GM12878 (cell line): ENCODE data around the gene STK32A. TPM values are rescaled to one million over a fixed set of nuclear protein-coding genes. Genes with fewer than 3 reads are reported as not detected.

ENCODE experiments used
- ATAC-seq: fragments of 200-7000 bp; cut with Tn5 transposase; 3 replicates; pipeline ENCODE4 v1.9.1; 2020; ENCODE audit warnings: mild to moderate bottlenecking, moderate library complexity
- BruUV-seq: library from RNA; stranded (reverse); fragments of 400-500 nt; replicated peaks from 2 replicates; lab custom pipeline; 2021; lab: Mats Ljungman, UMichigan
- CTCF ChIA-PET: fragments of 300-600 bp; sonication (Branson Sonifier 250); formaldehyde crosslinking; extraction: SDS; loops from one replicate; lab custom pipeline; 2021; ENCODE audit warnings: inconsistent platforms; lab: Yijun Ruan, JAX
- POLR2A ChIA-PET: fragments of 350-600 bp; formaldehyde crosslinking; extraction: SDS; loops from one replicate; lab custom pipeline; 2021; ENCODE audit warnings: inconsistent platforms; lab: Charles Lee
- RAD21 ChIA-PET: fragments of 300-600 bp; sonication (Branson Sonifier 250); formaldehyde crosslinking; loops from one replicate; lab custom pipeline; 2023; ENCODE audit warnings: antibody characterized with exemption; ENCODE audit not compliant: unreplicated experiment; lab: Charles Lee
- SMC1A ChIA-PET: fragments of 300-600 bp; sonication (Branson Sonifier 250); formaldehyde crosslinking; loops from one replicate; lab custom pipeline; 2023; ENCODE audit not compliant: unreplicated experiment, uncharacterized antibody; lab: Charles Lee
- DNase-seq: peaks from one replicate; pipeline ENCODE4 v3.0.0-alpha.2; 2011; ENCODE audit warnings: low read depth, low spot score
- FAIRE-seq: peaks from 3 replicates; lab custom pipeline; 2011; peaks lifted over from hg19 to GRCh38; lab: Jason Lieb, UNC
- H2AFZ ChIP-seq: 2 replicates; pipeline ENCODE4 v1.6.0; 2011; ENCODE audit warnings: low read depth, low read length, control low read depth; ENCODE audit not compliant: control insufficient read depth
- H3K27ac ChIP-seq: 2 replicates; pipeline ENCODE4 v1.5.1; 2011; ENCODE audit warnings: control low read depth; ENCODE audit not compliant: control insufficient read depth, insufficient read depth
- H3K27me3 ChIP-seq, 2 experiments: replicated peaks in 1 of 2; 2 replicates each; pipeline versions ENCODE4 v1.6.0 to v1.6.1; 2011; ENCODE audit warnings: low read length in 1 of 2; ENCODE audit not compliant: control insufficient read depth in 2 of 2, insufficient read depth in 2 of 2
- H3K36me3 ChIP-seq, 2 experiments: 2 replicates each; pipeline ENCODE4 v1.5.1; 2011; ENCODE audit warnings: low read length in 1 of 2; ENCODE audit not compliant: control insufficient read depth in 2 of 2, insufficient read depth in 2 of 2
- H3K4me1 ChIP-seq: 2 replicates; pipeline ENCODE4 v1.6.1; 2011; ENCODE audit warnings: mild to moderate bottlenecking, low read length, moderate library complexity, mixed read lengths; ENCODE audit not compliant: control insufficient read depth, insufficient read depth
- H3K4me2 ChIP-seq: 2 replicates; pipeline ENCODE4 v1.6.0; 2011; ENCODE audit warnings: control low read depth; ENCODE audit not compliant: control insufficient read depth, insufficient read depth
- H3K4me3 ChIP-seq: fragments of 200-600 bp; sonication (generic); 2 replicates; pipeline ENCODE4 v1.5.1; 2016
- H3K79me2 ChIP-seq: 2 replicates; pipeline ENCODE4 v1.6.0; 2011; ENCODE audit warnings: low read length; ENCODE audit not compliant: control insufficient read depth, insufficient read depth
- H3K9ac ChIP-seq: 2 replicates; pipeline ENCODE4 v1.8.0; 2011; ENCODE audit warnings: low read length, control low read depth, mixed read lengths; ENCODE audit not compliant: control insufficient read depth, insufficient read depth
- H3K9me3 ChIP-seq: replicated peaks from 3 replicates; pipeline ENCODE4 v1.5.1; 2011; ENCODE audit warnings: mild to moderate bottlenecking, low read length; ENCODE audit not compliant: control insufficient read depth, insufficient read depth
- H4K20me1 ChIP-seq: 2 replicates; pipeline ENCODE4 v1.6.0; 2011; ENCODE audit not compliant: control insufficient read depth, insufficient read depth
- CTCF ChIP-seq, 3 experiments: IDR thresholded peaks in 2 of 3; conservative IDR thresholded peaks in 1 of 3; 2 replicates each; pipeline ENCODE4 v1.5.1; 2011; ENCODE audit warnings: low read depth in 3 of 3, low read length in 3 of 3, mild to moderate bottlenecking in 3 of 3, control low read depth in 2 of 3, moderate library complexity in 2 of 3, inconsistent platforms in 1 of 3, mixed read lengths in 1 of 3; ENCODE audit not compliant: control insufficient read depth in 2 of 3, insufficient read depth in 1 of 3; ENCODE audit errors: extremely low read depth in 1 of 3
- REST ChIP-seq: IDR thresholded peaks from 2 replicates; pipeline ENCODE4 v1.6.1; 2012; ENCODE audit warnings: mild to moderate bottlenecking, low read depth, low read length
- WGBS: methylation state at CpG from one replicate; pipeline ENCODE4 v1.1.6; 2016; ENCODE audit warnings: low lambda C conversion rate; ENCODE audit not compliant: insufficient replicate concordance, insufficient coverage; ENCODE audit errors: missing lambda C conversion rate; 5-methylcytosine and 5-hydroxymethylcytosine counted together
- in situ Hi-C: fragments of 300-500 bp; cut with MboI; formaldehyde crosslinking; loops from 9 replicates; pipeline ENCODE4 v1.14.3; 2018; ENCODE audit warnings: mixed read lengths
- intact Hi-C: fragments of 100-400 bp; cut with micrococcal nuclease; formaldehyde crosslinking; loops from one replicate; pipeline ENCODE4 v1.14.2; 2022; ENCODE audit not compliant: unreplicated experiment
- polyA plus RNA-seq, 11 experiments: library from polyadenylated mRNA; depleted of rRNA in 4 of 11; unstranded in 6 of 11; stranded (reverse) in 5 of 11; fragments of >200 nt; fragmentation: Nextera tagmentation in 4 of 11; fragmentation: Illumina TruSeq in 1 of 11; extraction: Ambion mirVana in 4 of 11; extraction: Trizol in 1 of 11; gene quantifications; 1 replicate in 1 of 11; 2 replicates in 10 of 11; pipeline versions ENCODE4 v1.2.1 to v1.2.3, GENCODE V29; 2011 to 2016; ENCODE audit warnings: inconsistent platforms in 2 of 11, missing spikeins in 2 of 11, low read depth in 1 of 11
- total RNA-seq, 4 experiments: library from RNA; depleted of rRNA in 3 of 4; stranded (reverse); fragments of >200 nt in 3 of 4; fragmentation: Illumina TruSeq in 1 of 4; extraction: Trizol in 1 of 4; gene quantifications; 2 replicates each; pipeline versions ENCODE4 v1.2.1 to v1.2.3, GENCODE V29; 2013 to 2021

STK32A gene
- total and polyA plus RNA-seq, 10 of the 15 experiments (the other 5 are each of a cell fraction or from before 2014, with no cell fraction given) = under 0.01 to 0.10 TPM; not detected in 8

GRCh38 chr5:147397616-147398015, 162.8 kb downstream of the STK32A start:
- no peaks in the 10 kb centered on the region for H3K36me3 ChIP-seq
- H3K27me3 ChIP-seq = no peaks in the 10 kb centered on the region
- in situ Hi-C loops = no loop called here
- intact Hi-C loops = no loop called here
- no peak overlapping the region for H3K9ac ChIP-seq
- no peak overlapping the region for H3K27ac ChIP-seq
- ChIA-PET RAD21 (no interaction called here), POLR2A (no interaction called here), SMC1A (no interaction called here), CTCF (interaction anchor here (0.7 to 1.9 kb wide), 13 partner anchors 9 to 1602 kb away, joined by 3 to 15 read pairs (median 3); no protein-coding TSS in a partner anchor)
- no TSS peak for BruUV-seq
- DNase-seq (no peak), FAIRE-seq (no peak), ATAC-seq (peak; percentile 70)
- 42% methylated on average over 11 of the region's 11 CpGs for WGBS
- H3K79me2 ChIP-seq = no peaks in the 10 kb centered on the region
- no peak overlapping the region for H2AFZ ChIP-seq
- no peaks in the 10 kb centered on the region for H3K4me1 ChIP-seq
- H4K20me1 ChIP-seq = no peaks in the 10 kb centered on the region
- no peak overlapping the region for H3K4me3 ChIP-seq
- TF ChIP-seq REST = no peak
- peak in 2 of 3 experiments; percentile 3 to 14; a peak in 1 of 6 replicates for TF ChIP-seq CTCF (IDR thresholded peaks at IDR 0.05 in 2 of 3, conservative IDR thresholded peaks at IDR 0.05 in 1 of 3; ENCODE audit: control insufficient read depth in 2 of 3, extremely low read depth in 1 of 3, insufficient read depth in 1 of 3, low read depth in 3 of 3, low read length in 3 of 3)
- no peak overlapping the region for H3K4me2 ChIP-seq
- H3K9me3 ChIP-seq = no peaks in the 10 kb centered on the region
